Measurements from ENCODE around the gene DGAT2L6. TPM values are rescaled to one million over a fixed set of nuclear protein-coding genes. Genes with fewer than 3 reads are reported as not detected.

The DGAT2L6 gene
- total RNA-seq (2014; rRNA removed; shearing (Covaris generic)) = not detected in 2 replicates

- Histone ChIP-seq H3K4me3 (no peak within 1 kb of the TSS), H3K36me3 (no peaks in the 10 kb centered on the region), H3K27ac (no peak within 1 kb of the TSS), H3K9me3 (replicated peaks) (no peaks in the 10 kb centered on the region), H3K27me3 (replicated peaks) (no peaks in the 10 kb centered on the region), H3K4me1 (replicated peaks) (peaks cover 35% of the 10 kb centered on the region)
- peak in 1 of 2 experiments; percentile 47 for DNase-seq (ENCODE audit: low read depth in 1 of 2, low spot score in 2 of 2)
Measured at GRCh38 chrX:70176938-70177533, at the start of gene DGAT2L6. DGAT2L6 (plus strand) TSS chrX:70177483; CDS start chrX:70177583, 100 bp downstream.

GRCh38 chrX:70128071-70128470 is 49.2 kb upstream of the DGAT2L6 start:
- Histone ChIP-seq H3K27ac (no peak overlapping the region), H3K27me3 (replicated peaks) (no peaks in the 10 kb centered on the region), H3K4me3 (no peak overlapping the region), H3K4me1 (replicated peaks) (no peaks in the 10 kb centered on the region), H3K36me3 (no peaks in the 10 kb centered on the region), H3K9me3 (replicated peaks) (no peaks in the 10 kb centered on the region)
- DNase-seq (ENCODE audit: low read depth in 1 of 2, low spot score in 2 of 2) = no peak

- no peak for DNase-seq (ENCODE audit: low read depth in 1 of 2, low spot score in 2 of 2)
- H3K27ac ChIP-seq = no peak overlapping the region
- H3K27me3 ChIP-seq (replicated peaks) = no peaks in the 10 kb centered on the region
- H3K4me1 ChIP-seq (replicated peaks) = peaks cover 3% of the 10 kb centered on the region
- peaks cover 5% of the 10 kb centered on the region; the same call in 1 of the 2 replicates for H3K36me3 ChIP-seq
- H3K9me3 ChIP-seq (replicated peaks) = no peaks in the 10 kb centered on the region
- H3K4me3 ChIP-seq = no peak overlapping the region
Measured at GRCh38 chrX:70129816-70130215, 47.5 kb upstream of the DGAT2L6 start.

GRCh38 chrX:70132224-70132623 is 45.1 kb upstream of the DGAT2L6 start:
- Histone ChIP-seq H3K4me1 (replicated peaks) (peaks cover 8% of the 10 kb centered on the region), H3K36me3 (peaks cover 21% of the 10 kb centered on the region), H3K27me3 (replicated peaks) (no peaks in the 10 kb centered on the region), H3K9me3 (replicated peaks) (no peaks in the 10 kb centered on the region), H3K4me3 (no peak overlapping the region), H3K27ac (no peak overlapping the region)
- DNase-seq (ENCODE audit: low read depth in 1 of 2, low spot score in 2 of 2) = no peak

- no peaks in the 10 kb centered on the region for H3K9me3 ChIP-seq (replicated peaks)
- H3K4me3 ChIP-seq = peak overlapping the region; percentile 59
- H3K36me3 ChIP-seq = peaks cover 23% of the 10 kb centered on the region
- peaks cover 8% of the 10 kb centered on the region for H3K4me1 ChIP-seq (replicated peaks)
- H3K27me3 ChIP-seq (replicated peaks) = no peaks in the 10 kb centered on the region
- no peak for DNase-seq (ENCODE audit: low read depth in 1 of 2, low spot score in 2 of 2)
- H3K27ac ChIP-seq = no peak overlapping the region; the same call in 1 of the 2 replicates
Measured at GRCh38 chrX:70132877-70133302, 44.4 kb upstream of the DGAT2L6 start.

- Histone ChIP-seq H3K4me3 (peak within 1 kb of the TSS; percentile 59), H3K27me3 (replicated peaks) (no peaks in the 10 kb centered on the region), H3K9me3 (replicated peaks) (no peaks in the 10 kb centered on the region), H3K27ac (peak within 1 kb of the TSS; percentile 95), H3K36me3 (peaks cover 23% of the 10 kb centered on the region), H3K4me1 (replicated peaks) (peaks cover 8% of the 10 kb centered on the region)
- peak; percentile 80 to 86 for DNase-seq (ENCODE audit: low read depth in 1 of 2, low spot score in 2 of 2)
Measured at GRCh38 chrX:70133303-70134115, 43.8 kb upstream of the DGAT2L6 start, which contains the start of gene IGBP1. IGBP1 (plus strand) TSS chrX:70133447; CDS start chrX:70133948, 501 bp downstream.

GRCh38 chrX:70134116-70134477 is 43.2 kb upstream of the DGAT2L6 start:
- DNase-seq (ENCODE audit: low read depth in 1 of 2, low spot score in 2 of 2) = no peak
- H3K27me3 ChIP-seq (replicated peaks) = no peaks in the 10 kb centered on the region
- H3K9me3 ChIP-seq (replicated peaks) = no peaks in the 10 kb centered on the region
- peak overlapping the region; percentile 95 for H3K27ac ChIP-seq
- H3K4me1 ChIP-seq (replicated peaks) = peaks cover 8% of the 10 kb centered on the region
- peaks cover 23% of the 10 kb centered on the region for H3K36me3 ChIP-seq
- H3K4me3 ChIP-seq = peak overlapping the region; percentile 59

GRCh38 chrX:70138622-70139021 is 38.7 kb upstream of the DGAT2L6 start:
- H3K27me3 ChIP-seq (replicated peaks) = no peaks in the 10 kb centered on the region
- DNase-seq (ENCODE audit: low read depth in 1 of 2, low spot score in 2 of 2) = no peak
- H3K9me3 ChIP-seq (replicated peaks) = no peaks in the 10 kb centered on the region
- H3K4me3 ChIP-seq = no peak overlapping the region
- peaks cover 23% of the 10 kb centered on the region for H3K36me3 ChIP-seq
- no peak overlapping the region for H3K27ac ChIP-seq
- H3K4me1 ChIP-seq (replicated peaks) = peaks cover 8% of the 10 kb centered on the region

- Histone ChIP-seq H3K9me3 (replicated peaks) (no peaks in the 10 kb centered on the region), H3K27me3 (replicated peaks) (no peaks in the 10 kb centered on the region), H3K4me1 (replicated peaks) (peaks cover 6% of the 10 kb centered on the region), H3K4me3 (no peak overlapping the region), H3K27ac (no peak overlapping the region), H3K36me3 (peaks cover 19% of the 10 kb centered on the region)
- DNase-seq (ENCODE audit: low read depth in 1 of 2, low spot score in 2 of 2) = no peak
Measured at GRCh38 chrX:70139736-70140135, 37.5 kb upstream of the DGAT2L6 start.

- no peaks in the 10 kb centered on the region for H3K9me3 ChIP-seq (replicated peaks)
- H3K4me3 ChIP-seq = no peak overlapping the region
- H3K4me1 ChIP-seq (replicated peaks) = no peaks in the 10 kb centered on the region
- no peak for DNase-seq (ENCODE audit: low read depth in 1 of 2, low spot score in 2 of 2)
- no peak overlapping the region for H3K27ac ChIP-seq
- H3K36me3 ChIP-seq = peaks cover 11% of the 10 kb centered on the region; the same call in 1 of the 2 replicates
- no peaks in the 10 kb centered on the region for H3K27me3 ChIP-seq (replicated peaks)
Measured at GRCh38 chrX:70141373-70141772, 35.9 kb upstream of the DGAT2L6 start.

- Histone ChIP-seq H3K9me3 (replicated peaks) (no peaks in the 10 kb centered on the region), H3K27ac (peak overlapping the region; percentile 93), H3K4me3 (no peak overlapping the region), H3K27me3 (replicated peaks) (no peaks in the 10 kb centered on the region), H3K36me3 (peaks cover 6% of the 10 kb centered on the region; the same call in 1 of the 2 replicates), H3K4me1 (replicated peaks) (peaks cover 45% of the 10 kb centered on the region)
- peak; percentile 73 to 85 for DNase-seq (ENCODE audit: low read depth in 1 of 2, low spot score in 2 of 2)
Measured at GRCh38 chrX:70166601-70167590, 10.4 kb upstream of the DGAT2L6 start.

- H3K36me3 ChIP-seq = peaks cover 6% of the 10 kb centered on the region; the same call in 1 of the 2 replicates
- no peaks in the 10 kb centered on the region for H3K9me3 ChIP-seq (replicated peaks)
- peak; percentile 75 to 77 for DNase-seq (ENCODE audit: low read depth in 1 of 2, low spot score in 2 of 2)
- peak overlapping the region; percentile 93 for H3K27ac ChIP-seq
- no peaks in the 10 kb centered on the region for H3K27me3 ChIP-seq (replicated peaks)
- H3K4me3 ChIP-seq = no peak overlapping the region
- peaks cover 55% of the 10 kb centered on the region for H3K4me1 ChIP-seq (replicated peaks)
Measured at GRCh38 chrX:70168238-70169188, 8.8 kb upstream of the DGAT2L6 start.
